Measurements from ENCODE around the gene ABHD17A.
A peak's percentile ranks its signal among the peaks of the same experiment; 100 is the strongest.

Gene ABHD17A

GRCh38 chr19:1918975-1919374 lies 33.7 kb upstream of the ABHD17A start:
- Histone ChIP-seq H3K36me3 (ENCODE audit: control insufficient read depth in 4 of 4, insufficient read depth in 4 of 4, low read length in 3 of 4) (peaks cover 0 to 73% (median 33%) of the 10 kb centered on the region in 4 experiments), H3K27me3 (replicated peaks in 2 of 5; ENCODE audit: control insufficient read depth in 4 of 5, insufficient read depth in 5 of 5, low read length in 4 of 5) (no peaks in the 10 kb centered on the region), H3K4me3 (ENCODE audit: control insufficient read depth in 1 of 7, extremely low read depth in 1 of 7, insufficient read depth in 4 of 7, low read depth in 2 of 7, low read length in 6 of 7) (no peak overlapping the region), H3K27ac (ENCODE audit: insufficient read depth in 1 of 2, low read depth in 1 of 2, low read length in 2 of 2, poor library complexity in 1 of 2, severe bottlenecking in 2 of 2) (no peak overlapping the region), H3K4me1 (ENCODE audit: control extremely low read depth in 1 of 4, control insufficient read depth in 4 of 4, insufficient read depth in 4 of 4, low read length in 3 of 4) (peaks cover 0 to 11% (median 7%) of the 10 kb centered on the region in 4 experiments), H3K9me3 (ENCODE audit: control extremely low read depth in 1 of 5, control insufficient read depth in 4 of 5, insufficient read depth in 2 of 5, low read depth in 1 of 5, low read length in 4 of 5) (no peaks in the 10 kb centered on the region)
- 96% methylated on average over 25 of the region's 28 CpGs for WGBS (ENCODE audit: insufficient coverage)
- no peak for DNase-seq
- ChIA-PET CTCF (interaction anchor here (2.2 to 2.7 kb wide), 3 partner anchors 10 to 21 kb away, joined by 6 to 16 read pairs (median 8); no protein-coding TSS in a partner anchor), POLR2A (interaction anchor here (1.2 kb wide), 1 partner anchor 51 kb away, joined by 3 read pairs; no protein-coding TSS in a partner anchor)

GRCh38 chr19:1917926-1918325 lies 32.6 kb upstream of the ABHD17A start:
- ChIA-PET POLR2A (no interaction called here), CTCF (interaction anchor here (1.8 to 2.6 kb wide), 2 partner anchors 20 to 32 kb away, joined by 3 to 8 read pairs; no protein-coding TSS in a partner anchor)
- H3K9me3 ChIP-seq (ENCODE audit: control extremely low read depth in 1 of 5, control insufficient read depth in 4 of 5, insufficient read depth in 2 of 5, low read depth in 1 of 5, low read length in 4 of 5) = no peaks in the 10 kb centered on the region
- 99% methylated on average over 25 of the region's 25 CpGs for WGBS (ENCODE audit: insufficient coverage)
- DNase-seq = no peak
- H3K4me3 ChIP-seq (ENCODE audit: control insufficient read depth in 1 of 7, extremely low read depth in 1 of 7, insufficient read depth in 4 of 7, low read depth in 2 of 7, low read length in 6 of 7) = no peak overlapping the region
- peaks cover 0 to 78% (median 35%) of the 10 kb centered on the region in 4 experiments for H3K36me3 ChIP-seq (ENCODE audit: control insufficient read depth in 4 of 4, insufficient read depth in 4 of 4, low read length in 3 of 4)
- H3K27ac ChIP-seq (ENCODE audit: insufficient read depth in 1 of 2, low read depth in 1 of 2, low read length in 2 of 2, poor library complexity in 1 of 2, severe bottlenecking in 2 of 2) = no peak overlapping the region
- peaks cover 0 to 11% (median 7%) of the 10 kb centered on the region in 4 experiments for H3K4me1 ChIP-seq (ENCODE audit: control extremely low read depth in 1 of 4, control insufficient read depth in 4 of 4, insufficient read depth in 4 of 4, low read length in 3 of 4)
- H3K27me3 ChIP-seq (replicated peaks in 2 of 5; ENCODE audit: control insufficient read depth in 4 of 5, insufficient read depth in 5 of 5, low read length in 4 of 5) = no peaks in the 10 kb centered on the region

- Histone ChIP-seq H3K9me3 (ENCODE audit: control extremely low read depth in 1 of 5, control insufficient read depth in 4 of 5, insufficient read depth in 2 of 5, low read depth in 1 of 5, low read length in 4 of 5) (no peaks in the 10 kb centered on the region), H3K4me3 (ENCODE audit: control insufficient read depth in 1 of 7, extremely low read depth in 1 of 7, insufficient read depth in 4 of 7, low read depth in 2 of 7, low read length in 6 of 7) (no peak overlapping the region), H3K27me3 (replicated peaks in 2 of 5; ENCODE audit: control insufficient read depth in 4 of 5, insufficient read depth in 5 of 5, low read length in 4 of 5) (no peaks in the 10 kb centered on the region), H3K36me3 (ENCODE audit: control insufficient read depth in 4 of 4, insufficient read depth in 4 of 4, low read length in 3 of 4) (peaks cover 0 to 79% (median 37%) of the 10 kb centered on the region in 4 experiments), H3K4me1 (ENCODE audit: control extremely low read depth in 1 of 4, control insufficient read depth in 4 of 4, insufficient read depth in 4 of 4, low read length in 3 of 4) (peaks cover 0 to 11% (median 7%) of the 10 kb centered on the region in 4 experiments), H3K27ac (ENCODE audit: insufficient read depth in 1 of 2, low read depth in 1 of 2, low read length in 2 of 2, poor library complexity in 1 of 2, severe bottlenecking in 2 of 2) (no peak overlapping the region)
- WGBS (ENCODE audit: insufficient coverage) = 28% methylated on average over 9 of the region's 17 CpGs
- CTCF ChIA-PET = interaction anchor here (1.8 kb wide), 1 partner anchor 31 kb away, joined by 3 read pairs; no protein-coding TSS in a partner anchor
- DNase-seq = peak; percentile 38 to 76 (median 73)
- POLR2A ChIA-PET = no interaction called here
Observed at GRCh38 chr19:1917146-1917545, 31.9 kb upstream of the ABHD17A start.

- peaks cover 0 to 16% (median 12%) of the 10 kb centered on the region in 4 experiments for H3K4me1 ChIP-seq (ENCODE audit: control extremely low read depth in 1 of 4, control insufficient read depth in 4 of 4, insufficient read depth in 4 of 4, low read length in 3 of 4)
- DNase-seq = no peak
- H3K36me3 ChIP-seq (ENCODE audit: control insufficient read depth in 4 of 4, insufficient read depth in 4 of 4, low read length in 3 of 4) = peaks cover 0 to 62% (median 27%) of the 10 kb centered on the region in 4 experiments
- no peaks in the 10 kb centered on the region for H3K27me3 ChIP-seq (replicated peaks in 2 of 5; ENCODE audit: control insufficient read depth in 4 of 5, insufficient read depth in 5 of 5, low read length in 4 of 5)
- ChIA-PET POLR2A (no interaction called here), CTCF (no interaction called here)
- no peaks in the 10 kb centered on the region for H3K9me3 ChIP-seq (ENCODE audit: control extremely low read depth in 1 of 5, control insufficient read depth in 4 of 5, insufficient read depth in 2 of 5, low read depth in 1 of 5, low read length in 4 of 5)
- no peak overlapping the region for H3K4me3 ChIP-seq (ENCODE audit: control insufficient read depth in 1 of 7, extremely low read depth in 1 of 7, insufficient read depth in 4 of 7, low read depth in 2 of 7, low read length in 6 of 7)
- WGBS (ENCODE audit: insufficient coverage) = 97% methylated on average over 23 of the region's 23 CpGs
- H3K27ac ChIP-seq (ENCODE audit: insufficient read depth in 1 of 2, low read depth in 1 of 2, low read length in 2 of 2, poor library complexity in 1 of 2, severe bottlenecking in 2 of 2) = no peak overlapping the region
Observed at GRCh38 chr19:1914826-1915341, 29.6 kb upstream of the ABHD17A start.

GRCh38 chr19:1913781-1914577 lies 28.7 kb upstream of the ABHD17A start:
- Histone ChIP-seq H3K4me3 (ENCODE audit: control insufficient read depth in 1 of 7, extremely low read depth in 1 of 7, insufficient read depth in 4 of 7, low read depth in 2 of 7, low read length in 6 of 7) (no peak overlapping the region), H3K27me3 (replicated peaks in 2 of 5; ENCODE audit: control insufficient read depth in 4 of 5, insufficient read depth in 5 of 5, low read length in 4 of 5) (no peaks in the 10 kb centered on the region), H3K9me3 (ENCODE audit: control extremely low read depth in 1 of 5, control insufficient read depth in 4 of 5, insufficient read depth in 2 of 5, low read depth in 1 of 5, low read length in 4 of 5) (no peaks in the 10 kb centered on the region), H3K4me1 (ENCODE audit: control extremely low read depth in 1 of 4, control insufficient read depth in 4 of 4, insufficient read depth in 4 of 4, low read length in 3 of 4) (peaks cover 0 to 25% (median 21%) of the 10 kb centered on the region in 4 experiments), H3K36me3 (ENCODE audit: control insufficient read depth in 4 of 4, insufficient read depth in 4 of 4, low read length in 3 of 4) (peaks cover 0 to 59% (median 23%) of the 10 kb centered on the region in 4 experiments), H3K27ac (ENCODE audit: insufficient read depth in 1 of 2, low read depth in 1 of 2, low read length in 2 of 2, poor library complexity in 1 of 2, severe bottlenecking in 2 of 2) (no peak overlapping the region)
- DNase-seq = no peak
- CTCF ChIA-PET = interaction anchor here (0.6 to 1.9 kb wide), 2 partner anchors 16 to 160 kb away, joined by 3 to 6 read pairs; no protein-coding TSS in a partner anchor
- POLR2A ChIA-PET = no interaction called here
- WGBS (ENCODE audit: insufficient coverage) = 95% methylated on average over 14 of the region's 23 CpGs

- H3K9me3 ChIP-seq (ENCODE audit: control extremely low read depth in 1 of 5, control insufficient read depth in 4 of 5, insufficient read depth in 2 of 5, low read depth in 1 of 5, low read length in 4 of 5) = no peaks in the 10 kb centered on the region
- no peak overlapping the region for H3K27ac ChIP-seq (ENCODE audit: insufficient read depth in 1 of 2, low read depth in 1 of 2, low read length in 2 of 2, poor library complexity in 1 of 2, severe bottlenecking in 2 of 2)
- POLR2A ChIA-PET = no interaction called here
- H3K4me1 ChIP-seq (ENCODE audit: control extremely low read depth in 1 of 4, control insufficient read depth in 4 of 4, insufficient read depth in 4 of 4, low read length in 3 of 4) = peaks cover 0 to 31% (median 29%) of the 10 kb centered on the region in 4 experiments
- DNase-seq = no peak
- H3K27me3 ChIP-seq (replicated peaks in 2 of 5; ENCODE audit: control insufficient read depth in 4 of 5, insufficient read depth in 5 of 5, low read length in 4 of 5) = no peaks in the 10 kb centered on the region
- WGBS (ENCODE audit: insufficient coverage) = 97% methylated on average over 59 of the region's 77 CpGs
- no peak overlapping the region for H3K4me3 ChIP-seq (ENCODE audit: control insufficient read depth in 1 of 7, extremely low read depth in 1 of 7, insufficient read depth in 4 of 7, low read depth in 2 of 7, low read length in 6 of 7)
- peaks cover 0 to 51% (median 20%) of the 10 kb centered on the region in 4 experiments for H3K36me3 ChIP-seq (ENCODE audit: control insufficient read depth in 4 of 4, insufficient read depth in 4 of 4, low read length in 3 of 4)
- CTCF ChIA-PET = interaction anchor here (1.9 kb wide), 1 partner anchor 17 kb away, joined by 6 read pairs; no protein-coding TSS in a partner anchor
Observed at GRCh38 chr19:1912760-1913505, 27.6 kb upstream of the ABHD17A start.
